ENCODE results near the gene NPHP4.

The NPHP4 gene

DNA sequence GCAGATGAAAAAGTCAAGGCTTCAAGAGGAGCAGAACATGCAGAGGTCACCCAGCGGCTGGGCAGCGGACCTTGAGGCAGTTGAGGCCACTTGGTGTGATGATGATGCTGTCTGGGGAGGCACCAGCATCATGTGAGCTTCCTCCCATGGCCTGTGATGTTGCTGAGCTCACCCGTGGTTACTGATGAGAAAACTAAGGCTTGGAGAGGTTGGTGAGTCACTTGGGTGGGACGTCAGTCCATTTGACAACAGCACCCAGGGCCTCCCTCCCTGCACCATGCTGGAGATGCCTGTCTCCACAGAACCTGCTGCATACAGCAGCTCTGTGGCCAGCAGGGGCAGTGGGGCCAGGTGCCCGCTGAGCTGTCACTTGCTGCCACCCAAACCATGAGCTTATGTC is 146.8 kb downstream of the NPHP4 start:
- CTCF ChIA-PET, result no interaction called here
- no peak for DNase-seq (ENCODE audit: extremely low spot score)
- TF ChIP-seq, protein P1, sequence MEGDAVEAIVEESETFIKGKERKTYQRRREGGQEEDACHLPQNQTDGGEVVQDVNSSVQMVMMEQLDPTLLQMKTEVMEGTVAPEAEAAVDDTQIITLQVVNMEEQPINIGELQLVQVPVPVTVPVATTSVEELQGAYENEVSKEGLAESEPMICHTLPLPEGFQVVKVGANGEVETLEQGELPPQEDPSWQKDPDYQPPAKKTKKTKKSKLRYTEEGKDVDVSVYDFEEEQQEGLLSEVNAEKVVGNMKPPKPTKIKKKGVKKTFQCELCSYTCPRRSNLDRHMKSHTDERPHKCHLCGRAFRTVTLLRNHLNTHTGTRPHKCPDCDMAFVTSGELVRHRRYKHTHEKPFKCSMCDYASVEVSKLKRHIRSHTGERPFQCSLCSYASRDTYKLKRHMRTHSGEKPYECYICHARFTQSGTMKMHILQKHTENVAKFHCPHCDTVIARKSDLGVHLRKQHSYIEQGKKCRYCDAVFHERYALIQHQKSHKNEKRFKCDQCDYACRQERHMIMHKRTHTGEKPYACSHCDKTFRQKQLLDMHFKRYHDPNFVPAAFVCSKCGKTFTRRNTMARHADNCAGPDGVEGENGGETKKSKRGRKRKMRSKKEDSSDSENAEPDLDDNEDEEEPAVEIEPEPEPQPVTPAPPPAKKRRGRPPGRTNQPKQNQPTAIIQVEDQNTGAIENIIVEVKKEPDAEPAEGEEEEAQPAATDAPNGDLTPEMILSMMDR (IDR thresholded peaks at IDR 0.05; ENCODE audit: control extremely low read depth, extremely low read depth, low read depth, missing control alignments), result no peak
- POLR2A ChIA-PET, result no interaction called here

DNA sequence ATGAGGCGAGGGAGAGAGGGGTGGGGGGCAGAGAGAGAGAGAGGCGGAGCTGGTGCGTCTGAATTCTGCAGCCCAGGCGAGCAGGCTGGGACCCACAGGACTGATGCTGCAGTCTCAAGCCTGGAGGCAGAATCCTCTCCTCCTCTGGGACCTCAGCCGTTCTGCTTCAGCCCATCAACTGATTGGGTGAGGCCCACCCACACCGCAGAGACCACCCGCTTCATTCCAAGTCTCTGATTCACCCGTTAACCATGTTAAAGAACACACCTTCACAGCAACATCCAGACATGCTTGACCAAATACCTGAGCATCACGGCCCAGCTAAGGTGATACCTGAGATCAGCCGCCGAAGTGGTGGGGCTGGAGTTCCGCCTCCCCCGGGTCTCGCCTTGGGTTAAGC is 147.8 kb downstream of the NPHP4 start:
- CTCF ChIA-PET, result no interaction called here
- DNase-seq (ENCODE audit: extremely low spot score), result no peak
- POLR2A ChIA-PET, result no interaction called here

DNA sequence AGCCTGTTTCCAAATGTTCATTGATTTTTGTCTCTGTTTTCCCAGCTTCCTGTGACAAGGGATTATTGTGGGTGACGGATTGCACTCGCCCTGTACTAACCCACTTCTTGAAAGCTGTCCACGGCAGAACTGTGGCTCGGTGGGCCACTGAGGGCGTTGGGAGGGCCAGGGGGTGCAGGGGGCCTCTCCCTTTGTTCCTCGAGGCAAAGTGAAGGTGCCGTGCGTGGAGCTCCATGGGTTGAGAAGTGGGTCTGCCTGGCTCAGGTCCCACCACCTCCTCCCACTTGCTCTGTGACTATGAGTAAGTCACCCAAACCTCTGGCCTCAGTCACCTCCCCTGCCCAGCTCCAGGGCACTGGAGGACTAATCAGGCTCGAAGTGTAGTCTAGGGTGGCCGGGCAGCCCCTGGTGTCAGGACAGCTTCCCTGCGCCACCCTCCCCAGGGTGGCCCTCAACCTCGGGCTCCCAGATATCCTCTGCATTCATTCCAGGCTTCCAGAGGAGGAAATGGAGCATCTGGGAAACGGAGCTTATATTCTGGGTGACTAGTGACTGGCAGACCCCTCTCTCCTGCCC is 148.6 kb downstream of the NPHP4 start:
- POLR2A ChIA-PET, result no interaction called here
- DNase-seq (ENCODE audit: extremely low spot score), result no peak
- TF ChIP-seq, protein P1 (IDR thresholded peaks at IDR 0.05; ENCODE audit: control extremely low read depth, extremely low read depth, low read depth, missing control alignments), result no peak
- CTCF ChIA-PET, result no interaction called here

More for the DNA sequence above, 147.8 kb downstream of the NPHP4 start:
- TF ChIP-seq, protein P1 (IDR thresholded peaks at IDR 0.05; ENCODE audit: control extremely low read depth, extremely low read depth, low read depth, missing control alignments), result no peak

DNA sequence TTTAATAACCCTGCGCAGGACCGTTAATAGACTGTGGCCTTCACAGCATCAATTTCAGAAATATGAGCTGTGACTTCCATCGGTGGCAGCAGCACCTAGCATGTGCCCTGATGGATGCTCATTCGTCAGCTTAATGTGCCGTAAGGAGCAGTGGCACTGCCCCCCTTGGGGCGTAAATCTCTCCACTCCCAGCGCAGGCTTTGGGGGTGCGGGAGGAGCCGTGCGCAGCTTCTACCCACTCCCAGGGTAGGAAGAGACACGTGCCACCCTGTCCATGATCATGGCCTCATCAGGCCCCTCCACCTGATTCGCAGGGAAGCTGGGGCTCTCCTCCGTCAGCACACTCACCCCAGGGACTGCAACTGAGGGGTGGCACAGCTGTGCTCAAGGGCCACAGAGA is 149.5 kb downstream of the NPHP4 start:
- CTCF ChIA-PET, result interaction anchor here (1.0 kb wide), 1 partner anchor 27 kb away, joined by 3 read pairs; no protein-coding TSS in a partner anchor
- TF ChIP-seq, protein P1 (IDR thresholded peaks at IDR 0.05; ENCODE audit: control extremely low read depth, extremely low read depth, low read depth, missing control alignments), result no peak
- DNase-seq (ENCODE audit: extremely low spot score), result no peak
- POLR2A ChIA-PET, result no interaction called here

DNA sequence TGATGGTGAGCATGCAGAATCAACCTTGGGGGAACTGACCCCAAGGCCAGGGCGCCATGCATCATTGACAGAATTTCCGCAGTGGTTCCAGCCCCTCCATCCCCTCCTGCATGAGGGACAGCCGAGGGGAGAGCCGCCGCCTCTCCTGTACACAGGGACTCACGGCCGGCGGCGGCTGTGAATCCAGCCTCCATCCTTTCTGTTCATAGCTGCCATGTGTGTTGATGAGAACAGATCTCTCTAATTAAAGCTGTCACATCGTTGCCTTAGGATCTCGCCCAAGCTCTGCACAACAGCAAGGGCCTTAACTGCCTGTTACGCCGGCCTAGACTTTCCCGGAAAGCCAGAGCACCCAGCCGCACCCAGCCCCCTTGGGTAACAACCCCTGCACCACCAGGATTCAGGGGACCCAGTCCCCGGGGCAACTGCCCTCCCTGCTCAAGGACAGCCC is 151.6 kb downstream of the NPHP4 start:
- CTCF ChIA-PET, result no interaction called here
- POLR2A ChIA-PET, result no interaction called here
- TF ChIP-seq, protein P1 (IDR thresholded peaks at IDR 0.05; ENCODE audit: control extremely low read depth, extremely low read depth, low read depth, missing control alignments), result no peak
- DNase-seq (ENCODE audit: extremely low spot score), result no peak

DNA sequence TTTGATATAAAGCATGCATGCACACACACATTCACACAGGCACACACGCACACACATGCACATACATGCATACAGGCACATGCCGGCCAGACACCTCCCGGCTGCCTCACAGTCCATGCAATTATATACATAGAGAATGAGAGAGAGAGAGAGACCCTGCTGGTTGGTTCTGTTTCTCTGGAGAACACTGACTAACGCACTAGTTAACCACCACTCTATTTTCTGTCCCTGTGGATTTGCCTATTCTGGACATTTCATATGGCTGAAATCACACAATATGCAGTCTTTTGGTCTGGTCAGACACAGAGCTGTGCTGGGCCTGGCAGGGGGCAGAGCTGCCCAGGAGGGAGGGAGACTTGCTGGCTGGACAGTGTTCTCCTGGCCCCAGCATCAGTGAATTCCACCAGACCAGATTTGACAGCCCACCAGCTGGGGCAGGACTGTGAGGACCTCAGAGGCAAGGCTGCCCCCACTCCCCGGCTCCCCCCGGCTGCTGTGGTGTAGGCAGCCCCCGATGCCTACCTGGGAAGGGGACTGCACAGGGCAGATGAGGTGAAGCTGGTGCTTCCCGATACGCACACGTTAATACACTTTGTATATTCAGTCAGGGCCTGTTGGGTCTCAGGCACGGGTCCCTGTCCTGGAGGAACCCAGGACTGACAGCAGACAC is 152.2 kb downstream of the NPHP4 start:
- DNase-seq (ENCODE audit: extremely low spot score), result no peak
- CTCF ChIA-PET, result no interaction called here
- POLR2A ChIA-PET, result no interaction called here
- TF ChIP-seq, protein P1 (IDR thresholded peaks at IDR 0.05; ENCODE audit: control extremely low read depth, extremely low read depth, low read depth, missing control alignments), result no peak

Measured in GM10248 (cell line).